NK-92 (cell line): Measurements from ENCODE around the gene RALGPS2.

ENCODE experiments used
- DNase-seq: peaks from one replicate; lab custom pipeline; 2025; ENCODE audit not compliant: unreplicated experiment; lab: John Stamatoyannopoulos, UW

RALGPS2 gene

GRCh38 chr1:178960482-178961240 lies 235.6 kb downstream of the RALGPS2 start:
- no peak for DNase-seq

GRCh38 chr1:178961331-178961730 lies 236.3 kb downstream of the RALGPS2 start:
- no peak for DNase-seq

GRCh38 chr1:178961868-178962267 lies 236.8 kb downstream of the RALGPS2 start:
- no peak for DNase-seq

GRCh38 chr1:178962853-178963711 lies 238.0 kb downstream of the RALGPS2 start:
- DNase-seq = no peak

- DNase-seq = no peak
Observed at GRCh38 chr1:178964469-178965330, 239.7 kb downstream of the RALGPS2 start.

- no peak for DNase-seq
Observed at GRCh38 chr1:178966312-178966711, 241.3 kb downstream of the RALGPS2 start.

- DNase-seq = no peak
Observed at GRCh38 chr1:178969226-178969987, 244.4 kb downstream of the RALGPS2 start.

- no peak for DNase-seq
Observed at GRCh38 chr1:178970184-178970583, 245.1 kb downstream of the RALGPS2 start.
